IPS-18a (cell line): ENCODE data around the gene LMO3.
"Not testable (repeated sequence)": the region's sequence is repeated elsewhere in the genome, so short reads cannot be mapped to it uniquely, and the experiment has no call there.

Experiments
- H3K27ac ChIP-seq: one replicate; pipeline ENCODE4 v1.5.1; 2013; ENCODE audit warnings: low read length
- H3K27me3 ChIP-seq: one replicate; pipeline ENCODE4 v1.6.1; 2013; ENCODE audit warnings: mild to moderate bottlenecking, low read length; ENCODE audit not compliant: control insufficient read depth, insufficient read depth
- H3K36me3 ChIP-seq: one replicate; pipeline ENCODE4 v1.6.1; 2013; ENCODE audit warnings: low read depth, low read length; ENCODE audit not compliant: control insufficient read depth
- H3K4me1 ChIP-seq: one replicate; pipeline ENCODE4 v1.6.1; 2013; ENCODE audit warnings: low read depth, low read length; ENCODE audit not compliant: control insufficient read depth
- H3K4me3 ChIP-seq: one replicate; pipeline ENCODE4 v1.5.1; 2013; ENCODE audit warnings: low read length
- H3K9ac ChIP-seq: one replicate; pipeline ENCODE4 v1.6.1; 2013; ENCODE audit warnings: mild to moderate bottlenecking, low read length, moderate library complexity
- H3K9me3 ChIP-seq: one replicate; pipeline ENCODE4 v1.6.1; 2013; ENCODE audit warnings: low read depth, low read length; ENCODE audit not compliant: control insufficient read depth

Gene LMO3

DNA sequence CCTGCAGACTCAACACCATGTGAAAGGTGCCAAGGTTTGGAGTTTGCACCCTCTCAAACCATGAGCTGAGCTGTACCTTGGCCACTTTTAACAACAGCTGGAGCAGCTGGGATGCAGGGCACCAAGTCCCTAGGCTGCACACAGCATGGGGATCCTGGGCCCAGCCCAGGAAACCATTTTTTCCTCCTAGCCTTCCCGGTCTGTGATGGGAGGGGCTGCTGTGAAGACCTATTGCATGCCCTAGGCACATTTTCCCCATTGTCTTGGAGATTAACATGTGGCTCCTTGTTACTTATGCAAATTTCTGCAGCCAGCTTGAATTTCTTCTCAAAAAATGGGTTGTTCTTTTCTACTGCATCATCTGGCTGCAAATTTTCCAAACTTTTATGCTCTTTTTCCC is 68.3 kb downstream of the LMO3 start:
- H3K9ac ChIP-seq, H3K36me3 ChIP-seq, H3K27ac ChIP-seq, H3K9me3 ChIP-seq, H3K27me3 ChIP-seq, H3K4me1 ChIP-seq, H3K4me3 ChIP-seq: not testable (repeated sequence)

DNA sequence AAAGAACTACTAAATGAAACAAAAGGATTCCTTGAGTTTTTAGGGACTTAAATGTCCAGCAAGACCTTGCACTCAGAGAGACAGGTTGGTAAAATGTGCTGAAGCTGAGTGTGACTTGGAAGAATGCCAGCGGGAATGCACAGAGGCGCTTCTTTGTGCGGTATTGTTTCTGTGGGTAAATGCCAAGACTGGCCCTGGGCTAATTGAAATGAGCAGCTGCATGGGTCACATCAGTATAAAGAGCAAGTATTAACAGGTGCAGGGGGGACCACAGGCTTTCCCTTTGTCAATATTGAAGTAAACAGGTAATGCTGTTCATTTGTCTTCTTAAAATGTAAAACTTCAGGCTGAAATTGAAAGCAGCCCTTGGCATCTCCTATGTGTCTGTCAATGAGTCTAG is 74.3 kb downstream of the LMO3 start:
- Histone ChIP-seq H3K27ac (no peak overlapping the region), H3K9me3 (no peaks in the 10 kb centered on the region), H3K4me1 (no peaks in the 10 kb centered on the region), H3K36me3 (no peaks in the 10 kb centered on the region), H3K4me3 (no peak overlapping the region), H3K27me3 (no peaks in the 10 kb centered on the region), H3K9ac (no peak overlapping the region)

DNA sequence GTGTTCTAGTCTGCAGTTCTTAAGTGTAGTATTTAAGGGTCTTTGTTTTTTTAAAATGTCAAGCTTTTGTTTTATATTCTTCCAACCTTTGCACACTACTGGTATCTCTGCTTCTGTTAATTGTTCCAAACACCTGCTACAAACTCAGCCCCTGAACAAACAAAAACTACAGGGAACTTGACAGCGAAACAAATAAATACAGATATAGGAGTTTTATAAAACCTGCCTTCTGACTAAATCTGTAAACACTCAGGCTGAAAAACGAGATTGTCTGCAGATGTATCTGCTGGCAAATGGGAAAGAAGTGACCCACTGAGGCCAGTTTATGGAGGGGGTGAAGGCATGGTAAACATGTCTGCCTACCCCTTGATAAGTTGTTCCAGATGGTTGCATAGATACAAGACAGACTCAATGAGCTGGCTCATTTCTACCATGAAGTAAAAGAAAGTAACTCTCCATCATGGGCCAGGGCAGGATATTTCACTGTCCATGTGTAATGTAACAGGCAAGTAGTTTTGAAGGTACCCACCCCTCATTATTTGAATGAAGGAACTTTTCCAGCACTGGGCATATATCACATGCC is 75.6 kb downstream of the LMO3 start:
- Histone ChIP-seq H3K9ac (no peak overlapping the region), H3K36me3 (no peaks in the 10 kb centered on the region), H3K4me3 (no peak overlapping the region), H3K27me3 (no peaks in the 10 kb centered on the region), H3K4me1 (no peaks in the 10 kb centered on the region), H3K27ac (no peak overlapping the region), H3K9me3 (no peaks in the 10 kb centered on the region)

DNA sequence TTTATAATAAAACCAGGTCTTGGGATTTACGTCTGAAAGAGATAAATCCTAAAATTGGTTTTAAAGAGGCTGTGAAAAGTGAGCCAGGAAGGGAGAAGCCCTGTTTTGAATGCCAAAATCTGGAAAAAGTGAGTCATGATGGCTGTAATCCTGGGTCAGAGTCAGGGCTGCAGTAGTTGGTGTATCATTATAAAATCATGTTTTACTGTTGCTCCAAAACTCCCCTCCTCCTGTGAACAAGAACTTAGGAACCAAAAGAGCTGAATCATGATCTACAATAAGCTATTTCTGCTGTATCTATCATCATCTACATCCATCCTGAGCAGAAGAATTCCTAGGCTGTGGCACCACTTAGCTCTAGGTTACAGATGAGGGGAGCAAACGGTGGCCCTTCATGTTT is 79.3 kb downstream of the LMO3 start:
- no peak overlapping the region for H3K9ac ChIP-seq
- H3K27me3 ChIP-seq: no peaks in the 10 kb centered on the region
- no peak overlapping the region for H3K4me3 ChIP-seq
- H3K27ac ChIP-seq: no peak overlapping the region
- no peaks in the 10 kb centered on the region for H3K36me3 ChIP-seq
- no peaks in the 10 kb centered on the region for H3K9me3 ChIP-seq
- H3K4me1 ChIP-seq: no peaks in the 10 kb centered on the region

DNA sequence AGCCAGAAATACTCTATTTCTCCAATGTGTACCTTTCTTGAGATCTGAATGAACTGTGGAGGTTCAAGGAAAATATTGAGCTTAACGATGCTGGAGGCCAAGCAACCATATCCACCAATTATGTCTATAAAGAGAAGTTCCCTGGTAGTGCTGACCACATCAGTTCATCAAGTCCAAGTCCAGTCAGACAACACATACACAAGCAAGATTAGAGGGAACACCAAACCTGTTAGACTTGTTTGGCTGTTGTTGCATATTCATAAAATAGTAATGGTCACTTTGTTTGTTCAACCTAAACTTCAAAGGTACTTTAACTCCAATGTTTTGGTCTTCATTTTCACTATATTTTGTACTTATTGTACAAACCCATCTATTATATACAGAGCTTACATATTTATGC is 81.6 kb downstream of the LMO3 start:
- Histone ChIP-seq H3K27me3 (no peaks in the 10 kb centered on the region), H3K4me3 (no peak overlapping the region), H3K9ac (no peak overlapping the region), H3K36me3 (no peaks in the 10 kb centered on the region), H3K27ac (no peak overlapping the region), H3K9me3 (no peaks in the 10 kb centered on the region), H3K4me1 (no peaks in the 10 kb centered on the region)

DNA sequence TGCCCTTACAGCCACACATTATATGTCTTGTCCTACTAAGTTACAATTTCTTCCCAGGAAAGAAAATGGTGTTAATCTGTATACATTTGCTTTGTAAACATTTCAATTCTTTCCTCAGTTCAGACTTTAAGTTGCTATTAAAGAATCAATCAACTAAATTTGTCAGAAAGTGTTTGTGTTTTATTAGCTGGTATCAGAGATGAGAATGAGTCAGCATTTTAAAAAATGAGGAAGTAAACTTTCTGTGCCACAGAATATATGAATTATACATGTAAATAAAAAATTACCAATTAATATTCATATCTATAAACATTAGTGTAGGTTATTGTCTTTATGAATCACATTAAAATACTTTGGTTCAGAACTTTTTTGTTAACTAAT is 82.0 kb downstream of the LMO3 start:
- Histone ChIP-seq H3K9ac (no peak overlapping the region), H3K4me3 (no peak overlapping the region), H3K27ac (no peak overlapping the region), H3K36me3 (no peaks in the 10 kb centered on the region), H3K9me3 (no peaks in the 10 kb centered on the region), H3K27me3 (no peaks in the 10 kb centered on the region), H3K4me1 (no peaks in the 10 kb centered on the region)

DNA sequence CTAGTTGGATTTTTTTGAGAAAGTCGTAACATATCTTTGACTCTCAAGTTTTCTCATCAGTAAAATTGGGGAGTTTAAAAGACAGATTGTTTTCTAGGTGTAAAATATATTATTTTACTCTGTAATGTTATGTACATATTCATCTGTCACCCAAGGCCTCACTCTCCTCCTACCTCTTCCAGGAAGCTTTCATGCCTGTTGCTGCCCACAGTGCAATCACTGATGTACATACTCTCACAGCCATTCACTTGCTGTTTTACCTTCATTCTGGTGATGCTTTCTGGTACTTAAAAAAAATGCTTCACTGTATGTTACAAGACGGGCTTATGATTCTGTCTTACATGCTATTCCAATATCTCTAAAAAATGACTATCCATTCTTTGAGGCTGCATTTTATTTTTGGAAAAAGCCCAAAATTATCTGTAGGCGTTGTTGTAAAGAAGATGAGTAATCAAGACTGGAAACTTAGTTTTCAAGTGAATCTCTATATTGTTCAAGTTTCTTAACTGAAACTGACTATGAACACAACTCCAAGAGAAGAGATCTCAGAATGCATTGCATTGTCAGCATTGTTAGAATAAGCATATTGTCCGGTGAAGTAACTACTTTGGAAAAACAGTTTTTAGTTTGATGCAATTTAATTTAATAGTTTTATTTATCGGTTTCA is 82.5 kb downstream of the LMO3 start:
- no peaks in the 10 kb centered on the region for H3K9me3 ChIP-seq
- H3K27me3 ChIP-seq: no peaks in the 10 kb centered on the region
- H3K9ac ChIP-seq: no peak overlapping the region
- H3K4me1 ChIP-seq: no peaks in the 10 kb centered on the region
- H3K36me3 ChIP-seq: no peaks in the 10 kb centered on the region
- H3K4me3 ChIP-seq: no peak overlapping the region
- no peak overlapping the region for H3K27ac ChIP-seq

DNA sequence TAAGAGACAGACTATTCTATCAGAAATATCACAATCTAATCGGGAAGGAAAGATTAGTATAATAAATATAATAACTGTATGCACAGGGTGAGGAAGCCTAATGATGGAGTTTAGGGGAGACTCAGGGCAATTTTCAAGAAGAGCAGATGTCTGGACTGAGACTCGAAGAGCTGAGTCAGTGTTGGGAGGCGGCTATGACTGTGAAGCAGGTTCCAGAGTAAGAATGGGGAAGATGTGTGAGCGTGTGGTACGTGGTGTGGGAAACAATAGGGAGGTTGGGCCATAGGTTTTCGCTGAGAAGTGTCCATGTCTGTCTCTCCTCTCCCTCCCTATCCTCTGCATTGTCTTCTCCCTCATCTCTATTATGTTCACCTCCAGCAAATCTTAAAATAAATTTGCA is 85.6 kb downstream of the LMO3 start:
- no peaks in the 10 kb centered on the region for H3K9me3 ChIP-seq
- H3K36me3 ChIP-seq: no peaks in the 10 kb centered on the region
- no peak overlapping the region for H3K4me3 ChIP-seq
- H3K27me3 ChIP-seq: no peaks in the 10 kb centered on the region
- H3K9ac ChIP-seq: no peak overlapping the region
- H3K4me1 ChIP-seq: no peaks in the 10 kb centered on the region
- no peak overlapping the region for H3K27ac ChIP-seq

DNA sequence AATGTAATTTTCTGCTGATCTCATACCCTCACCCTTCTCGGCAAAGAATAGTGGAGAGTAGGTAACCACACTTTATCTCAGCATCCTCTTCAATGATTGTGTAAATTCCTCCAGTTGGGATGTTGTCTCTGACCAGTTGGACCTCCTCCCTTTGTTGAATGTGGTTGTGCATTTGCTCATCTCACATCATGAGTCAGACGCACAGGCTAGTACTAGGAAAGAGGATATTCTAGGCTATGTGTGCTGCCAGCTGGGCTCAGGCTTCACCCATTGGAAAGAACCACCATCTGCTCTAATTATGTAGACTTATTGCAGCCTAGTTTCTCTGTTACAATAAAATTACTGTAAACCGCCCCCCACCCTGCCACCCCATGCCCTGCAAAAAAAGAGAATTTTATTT is 90.3 kb downstream of the LMO3 start:
- H3K27me3 ChIP-seq: no peaks in the 10 kb centered on the region
- no peak overlapping the region for H3K9ac ChIP-seq

DNA sequence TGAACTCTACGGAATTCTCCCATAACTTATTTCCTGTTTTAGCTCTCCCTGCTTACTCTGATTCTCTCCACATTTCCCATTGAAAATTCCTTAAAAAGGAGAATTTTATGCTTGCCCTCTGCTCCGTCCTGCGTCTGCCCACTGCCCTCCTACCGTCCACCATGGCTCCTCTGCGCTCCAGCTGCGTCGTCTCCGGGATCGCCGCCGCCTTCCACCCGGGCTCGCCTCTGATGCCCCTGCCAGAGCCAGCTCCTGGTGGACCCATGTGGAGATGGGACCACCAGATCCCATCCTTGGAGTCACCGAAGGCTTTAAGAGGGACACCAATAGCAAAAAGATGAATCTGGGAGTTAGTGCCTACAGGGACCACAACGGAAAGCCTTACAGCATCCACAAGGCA is 92.7 kb downstream of the LMO3 start:
- Histone ChIP-seq H3K27ac (no peak overlapping the region), H3K4me1 (peaks cover 7% of the 10 kb centered on the region), H3K9me3 (no peaks in the 10 kb centered on the region), H3K27me3 (no peaks in the 10 kb centered on the region), H3K36me3 (no peaks in the 10 kb centered on the region), H3K4me3 (no peak overlapping the region), H3K9ac (no peak overlapping the region)

More for the DNA sequence above, 90.3 kb downstream of the LMO3 start:
- peaks cover 7% of the 10 kb centered on the region for H3K4me1 ChIP-seq
- no peak overlapping the region for H3K27ac ChIP-seq
- H3K36me3 ChIP-seq: no peaks in the 10 kb centered on the region
- no peaks in the 10 kb centered on the region for H3K9me3 ChIP-seq
- H3K4me3 ChIP-seq: no peak overlapping the region

DNA sequence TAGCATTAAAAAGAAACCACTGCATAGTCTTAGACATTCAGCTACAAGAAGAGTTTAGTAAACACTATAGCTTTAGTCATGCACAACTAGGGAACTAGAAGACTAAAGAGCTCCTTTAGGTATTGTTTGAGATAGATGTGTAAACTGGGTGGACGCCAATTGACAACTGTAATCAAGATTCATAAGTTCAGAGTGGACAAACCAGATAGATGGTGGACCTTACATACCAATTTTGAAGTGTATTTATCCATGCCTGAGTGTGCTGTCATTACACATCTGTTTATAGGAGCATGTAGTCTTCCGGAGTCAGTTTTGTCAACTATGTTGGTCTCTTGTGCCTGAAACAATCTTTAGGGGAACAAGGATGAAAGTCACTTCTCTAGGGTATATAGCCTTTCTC is 96.6 kb downstream of the LMO3 start:
- H3K4me3 ChIP-seq: no peak overlapping the region
- no peak overlapping the region for H3K9ac ChIP-seq
- no peak overlapping the region for H3K27ac ChIP-seq
- no peaks in the 10 kb centered on the region for H3K27me3 ChIP-seq
- H3K4me1 ChIP-seq: peaks cover 7% of the 10 kb centered on the region
- H3K36me3 ChIP-seq: no peaks in the 10 kb centered on the region
- H3K9me3 ChIP-seq: no peaks in the 10 kb centered on the region

DNA sequence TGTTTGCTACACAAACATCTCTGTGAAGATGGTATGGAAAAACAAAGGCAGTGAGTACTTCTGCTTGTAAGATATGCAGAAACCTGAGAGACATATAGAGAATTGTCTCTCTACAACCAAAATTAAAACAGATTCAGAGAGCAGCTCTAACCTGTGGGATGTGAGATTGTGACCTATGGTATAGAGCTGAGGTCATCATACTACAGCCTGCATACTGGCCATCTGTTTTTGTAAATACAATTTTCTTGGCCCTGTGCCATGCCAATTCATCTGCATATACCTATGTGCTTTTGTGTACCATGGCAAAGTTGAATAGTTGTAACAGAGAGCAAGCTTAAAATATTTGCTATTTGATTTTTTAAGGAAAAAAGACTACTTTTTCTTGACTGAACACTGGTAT is 99.6 kb downstream of the LMO3 start:
- Histone ChIP-seq H3K36me3 (no peaks in the 10 kb centered on the region), H3K4me3 (no peak overlapping the region), H3K27me3 (no peaks in the 10 kb centered on the region), H3K4me1 (peaks cover 4% of the 10 kb centered on the region), H3K9me3 (no peaks in the 10 kb centered on the region), H3K27ac (no peak overlapping the region), H3K9ac (no peak overlapping the region)
